Stimulated activated CD8-positive, alpha-beta memory T cell treated with anti-CD3 and anti-CD28 coated beads, Interleukin-15, amount 100 ng/mL, for 48 hours (primary cell): ENCODE data around the gene TNN.

ENCODE experiments used
- DNase-seq, 2 donors: peaks; one replicate each; pipeline ENCODE4 v3.0.0-alpha.2; 2020; ENCODE audit warnings: low read depth in 2 of 2

TNN gene

DNA sequence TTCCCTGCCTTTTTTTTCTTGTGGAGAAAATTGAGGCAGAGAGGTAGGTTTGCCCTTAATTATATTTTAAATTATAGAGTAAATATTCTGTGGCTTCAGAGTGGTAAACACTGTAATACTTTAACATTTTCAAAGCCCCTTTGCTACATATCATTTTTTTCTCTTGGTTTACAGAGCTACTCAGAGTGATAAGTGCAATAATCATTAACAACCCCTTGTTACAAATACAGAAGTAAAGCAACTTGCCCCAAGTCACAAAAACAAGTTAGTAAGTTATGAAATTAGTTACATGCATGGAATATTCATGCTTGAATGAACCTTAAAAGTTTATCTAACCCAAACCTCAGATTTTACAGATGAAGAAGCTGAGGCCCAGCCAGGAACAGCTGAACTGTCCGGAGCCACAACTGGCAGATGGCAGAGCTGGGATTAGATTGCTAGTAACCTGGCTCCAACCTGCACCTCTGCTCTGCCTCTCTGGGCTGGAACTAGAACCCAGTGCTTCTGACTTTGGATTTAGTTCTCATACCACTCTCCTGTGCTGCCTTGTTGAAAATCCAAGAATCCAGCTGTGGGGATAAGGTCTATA, 48.7 kb downstream of the TNN start:
- no peak for DNase-seq

DNA sequence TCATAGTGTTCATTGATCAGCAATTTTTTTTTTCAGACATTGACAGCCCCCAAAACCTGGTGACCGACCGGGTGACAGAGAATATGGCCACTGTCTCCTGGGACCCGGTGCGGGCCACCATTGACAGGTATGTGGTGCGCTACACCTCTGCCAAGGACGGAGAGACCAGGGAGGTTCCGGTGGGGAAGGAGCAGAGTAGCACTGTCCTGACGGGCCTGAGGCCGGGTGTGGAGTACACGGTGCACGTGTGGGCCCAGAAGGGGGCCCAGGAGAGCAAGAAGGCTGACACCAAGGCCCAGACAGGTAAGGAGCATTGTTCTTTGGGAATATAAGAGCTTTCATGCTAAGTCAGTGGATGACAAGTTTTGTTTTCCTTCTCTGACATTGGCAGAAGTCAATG, 49.3 kb downstream of the TNN start:
- DNase-seq, result no peak

- no peak for DNase-seq
Observed at GRCh38 chr1:175118375-175119367, 51.0 kb downstream of the TNN start.

- DNase-seq, result no peak
Observed at GRCh38 chr1:175120511-175120910, 52.9 kb downstream of the TNN start.

- no peak for DNase-seq
Observed at GRCh38 chr1:175124861-175125260, 57.2 kb downstream of the TNN start.

DNA sequence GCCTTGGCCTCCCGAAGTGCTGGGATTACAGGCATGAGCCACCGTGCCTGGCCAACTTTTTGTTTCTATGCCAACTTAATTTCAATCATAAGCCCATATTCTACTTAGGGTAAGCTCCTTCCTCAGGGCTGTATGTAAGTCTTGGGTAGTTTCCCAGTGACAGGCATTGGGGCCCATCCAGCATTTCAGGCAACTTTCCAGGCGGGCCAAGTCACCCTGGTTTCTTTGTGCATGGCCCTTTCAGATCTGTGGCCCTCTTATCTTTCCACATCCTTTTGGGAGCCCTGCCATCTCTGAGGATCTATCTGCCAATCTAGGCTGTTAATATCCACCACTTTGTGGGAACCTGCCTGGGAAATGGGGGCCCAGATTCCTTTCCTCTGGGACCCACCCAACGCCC, 58.7 kb downstream of the TNN start:
- DNase-seq, result no peak

GRCh38 chr1:175127565-175127964, 59.9 kb downstream of the TNN start:
- no peak for DNase-seq

DNA sequence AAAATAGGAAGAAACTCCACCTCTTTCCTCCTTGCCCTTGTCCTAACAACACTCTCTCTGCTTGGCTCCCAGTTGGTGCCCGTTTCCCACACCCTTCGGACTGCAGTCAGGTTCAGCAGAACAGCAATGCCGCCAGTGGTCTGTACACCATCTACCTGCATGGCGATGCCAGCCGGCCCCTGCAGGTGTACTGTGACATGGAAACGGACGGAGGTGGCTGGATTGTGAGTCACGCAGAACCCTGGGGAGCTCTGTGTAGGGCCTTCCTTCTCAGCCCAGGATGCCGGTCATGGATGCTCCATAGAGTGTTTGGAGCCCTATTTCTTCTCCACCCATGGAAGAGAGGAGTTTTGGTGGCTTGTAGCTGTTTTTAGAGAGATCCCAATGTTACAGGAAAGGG, 60.9 kb downstream of the TNN start:
- DNase-seq, result no peak

GRCh38 chr1:175129182-175129581, 61.5 kb downstream of the TNN start:
- no peak for DNase-seq

- no peak for DNase-seq
Observed at GRCh38 chr1:175129644-175129996, 62.0 kb downstream of the TNN start.

DNA sequence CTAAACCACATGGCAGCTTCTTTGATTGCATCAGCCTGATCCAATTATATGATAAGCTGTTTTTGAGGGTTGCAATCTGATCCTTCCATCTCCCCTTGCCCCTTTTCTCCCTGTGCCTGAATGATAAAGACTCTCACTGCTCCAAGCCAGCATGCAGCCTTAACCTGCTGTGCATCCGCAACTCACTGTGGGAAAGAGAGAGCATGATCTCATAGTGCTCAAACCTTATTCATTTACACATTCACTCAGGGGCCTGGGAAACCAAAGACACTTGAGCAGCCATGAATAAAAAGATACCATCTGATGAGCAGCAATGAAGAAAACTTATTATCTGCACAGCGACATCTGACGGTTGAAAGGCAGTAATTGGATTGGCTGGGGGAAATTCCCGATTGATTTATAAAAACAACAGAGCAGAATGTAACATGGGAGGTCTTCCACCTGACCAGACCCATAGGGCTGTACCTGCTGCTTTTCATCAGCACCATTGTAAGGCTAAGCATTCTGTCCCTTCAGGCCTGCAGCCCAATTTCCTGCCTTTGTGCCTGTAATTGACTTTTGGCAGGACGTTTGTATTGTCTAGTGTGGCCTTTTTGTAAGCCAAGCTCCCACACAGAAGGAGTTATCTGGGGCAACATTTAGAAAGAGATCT, 62.5 kb downstream of the TNN start:
- no peak for DNase-seq

DNA sequence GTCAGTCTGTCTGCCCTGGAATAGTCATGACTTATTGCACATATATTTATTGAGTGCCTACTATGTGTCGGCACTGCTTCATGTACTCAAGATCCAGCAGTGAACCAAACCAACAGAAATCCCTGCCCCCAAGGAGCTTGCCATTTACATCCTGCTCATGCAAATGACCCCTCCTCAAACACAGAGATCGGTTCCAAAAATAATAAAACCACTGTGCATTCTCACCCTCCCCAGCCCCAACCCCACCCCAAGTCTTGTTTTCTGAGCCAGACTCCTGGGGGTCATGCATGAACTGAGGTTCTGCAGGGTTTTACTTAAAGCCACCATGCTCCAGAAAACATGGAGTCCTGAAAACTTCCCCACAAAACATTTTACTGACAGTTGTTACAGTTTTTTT, 63.0 kb downstream of the TNN start:
- no peak for DNase-seq

DNA sequence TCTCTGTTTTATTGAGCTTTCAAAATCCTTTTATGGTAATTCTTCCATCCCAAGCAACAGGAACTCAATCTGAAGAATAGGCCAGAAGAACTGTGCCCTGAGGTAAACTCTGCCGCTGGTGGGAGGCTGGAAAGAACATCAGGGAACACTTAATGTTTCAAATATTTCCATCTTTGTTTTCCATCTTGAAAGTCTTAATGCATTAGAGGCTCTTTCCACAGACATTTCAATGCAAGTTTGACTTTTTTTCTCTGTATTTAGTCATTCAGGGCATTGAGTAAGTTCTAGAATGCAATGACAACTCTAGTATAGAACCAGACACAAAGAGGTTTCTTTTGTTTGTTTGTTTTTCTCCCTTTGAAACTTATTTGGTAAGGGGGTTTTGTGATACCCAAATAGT, 63.5 kb downstream of the TNN start:
- no peak for DNase-seq

DNA sequence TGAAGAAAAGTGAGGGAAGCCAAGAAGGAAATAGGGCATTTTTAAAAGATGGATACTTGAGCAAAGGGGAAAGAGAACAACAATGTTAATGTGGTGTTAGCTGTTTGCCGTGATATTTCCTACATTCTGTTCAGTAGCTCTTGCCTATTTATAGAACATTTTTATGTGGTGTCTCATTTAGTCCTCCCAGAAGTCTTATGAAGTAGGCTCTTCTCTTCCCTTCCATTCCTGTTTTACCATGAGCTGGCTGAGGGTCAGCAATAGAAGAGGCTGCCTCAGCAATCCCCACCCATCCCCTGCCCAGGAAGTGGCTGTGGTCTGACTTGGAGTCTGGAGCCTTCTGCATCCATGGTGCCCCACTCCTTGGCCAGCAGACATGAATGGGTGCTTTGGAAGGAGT, 64.8 kb downstream of the TNN start:
- no peak for DNase-seq

- DNase-seq, result no peak
Observed at GRCh38 chr1:175133673-175134435, 66.2 kb downstream of the TNN start.

GRCh38 chr1:175134500-175134899, 66.9 kb downstream of the TNN start:
- no peak for DNase-seq

DNA sequence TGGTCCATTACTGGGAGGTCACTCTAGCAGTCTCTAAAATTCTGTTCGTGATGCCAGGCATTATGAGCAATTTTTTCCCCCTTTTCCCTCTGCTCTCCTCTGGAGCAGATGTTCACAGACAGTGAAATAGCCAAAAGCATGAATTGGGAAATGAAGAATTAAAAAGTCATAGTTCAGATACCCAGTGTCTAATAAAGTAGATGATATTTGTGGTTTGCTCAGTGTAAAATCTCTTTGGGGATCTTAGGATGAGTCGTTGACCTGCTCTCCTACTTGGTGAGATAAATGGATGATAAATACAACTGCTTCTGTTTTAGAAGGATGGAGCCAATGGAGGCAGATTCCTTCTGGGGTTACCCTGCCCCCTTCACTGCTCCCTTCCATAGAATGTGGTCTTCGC, 68.6 kb downstream of the TNN start:
- no peak for DNase-seq

- DNase-seq, result no peak
Observed at GRCh38 chr1:175137369-175137768, 69.7 kb downstream of the TNN start.

GRCh38 chr1:175138579-175138978, 70.9 kb downstream of the TNN start:
- DNase-seq, result no peak

DNA sequence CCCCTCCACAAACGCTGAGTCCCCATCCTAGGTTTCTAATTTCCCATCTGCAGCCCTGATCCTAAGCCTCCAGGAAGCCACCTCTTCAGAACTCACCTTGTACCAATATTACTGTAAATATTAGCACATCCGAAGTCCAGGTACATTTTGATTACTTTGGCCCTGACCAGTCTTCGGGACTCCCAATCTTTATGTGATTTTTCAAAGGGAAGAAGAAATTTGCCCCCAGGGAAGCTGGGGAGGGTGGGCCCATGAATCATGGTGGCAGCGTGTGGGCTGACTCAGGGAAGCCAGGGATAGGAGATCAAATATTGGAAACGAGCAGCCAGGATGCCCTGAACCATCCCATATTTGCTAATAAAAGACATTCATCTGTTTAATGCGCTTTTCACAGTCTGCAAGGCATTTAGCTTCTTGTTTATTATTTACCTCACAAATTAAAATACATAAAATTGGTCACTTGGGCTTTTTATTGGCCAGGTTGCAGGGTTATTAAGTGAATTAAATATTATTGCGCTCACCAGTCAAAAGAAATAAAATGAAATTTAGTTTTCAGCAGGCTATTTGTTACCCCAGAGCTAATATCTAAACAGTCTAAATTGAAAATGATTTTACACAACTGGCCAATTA, 78.4 kb downstream of the TNN start:
- DNase-seq, result no peak

GRCh38 chr1:175146529-175147213, 79.0 kb downstream of the TNN start:
- peak; percentile 43 to 46 for DNase-seq
